IMR-90 (cell line): ENCODE data around the gene SPAG9.

Experiments used
- BHLHE40 ChIP-seq: fragments of 150-350 bp; IDR thresholded peaks from 2 replicates; pipeline ENCODE4 v1.6.1; 2016; ENCODE audit warnings: mild to moderate bottlenecking, low read depth, low read length
- CHD1 ChIP-seq: IDR thresholded peaks from 2 replicates; pipeline ENCODE4 v1.6.1; 2012; ENCODE audit warnings: low read depth, low read length, improper control_type of control experiment
- CTCF ChIP-seq: conservative IDR thresholded peaks from 2 replicates; pipeline ENCODE4 v1.5.1; 2012; ENCODE audit warnings: mild to moderate bottlenecking, low read depth, low read length, improper control_type of control experiment
- MAFK ChIP-seq: IDR thresholded peaks from 2 replicates; pipeline ENCODE4 v1.6.1; 2012; ENCODE audit warnings: low read depth, low read length, improper control_type of control experiment
- MAZ ChIP-seq: IDR thresholded peaks from 2 replicates; pipeline ENCODE4 v1.6.1; 2012; ENCODE audit warnings: low read depth, mild to moderate bottlenecking, low read length, improper control_type of control experiment, moderate library complexity, borderline replicate concordance
- MXI1 ChIP-seq: IDR thresholded peaks from 2 replicates; pipeline ENCODE4 v1.6.1; 2012; ENCODE audit warnings: low read depth, mild to moderate bottlenecking, low read length, moderate library complexity, borderline replicate concordance
- NFE2L2 ChIP-seq: fragments of 150-350 bp; IDR thresholded peaks from 2 replicates; pipeline ENCODE4 v1.6.1; 2016; ENCODE audit warnings: low read depth, mild to moderate bottlenecking, low read length
- POLR2A ChIP-seq: IDR thresholded peaks from 2 replicates; pipeline ENCODE4 v1.6.1; 2012; ENCODE audit warnings: mild to moderate bottlenecking, low read depth, low read length
- RAD21 ChIP-seq: IDR thresholded peaks from 2 replicates; pipeline ENCODE4 v1.6.1; 2012; ENCODE audit warnings: low read length, improper control_type of control experiment
- RCOR1 ChIP-seq: IDR thresholded peaks from 2 replicates; pipeline ENCODE4 v1.6.1; 2012; ENCODE audit warnings: mild to moderate bottlenecking, low read length, improper control_type of control experiment; ENCODE audit not compliant: insufficient replicate concordance
- RFX5 ChIP-seq: IDR thresholded peaks from 2 replicates; pipeline ENCODE4 v1.8.0; 2012; ENCODE audit warnings: low read depth, mild to moderate bottlenecking, low read length, moderate library complexity
- SMC3 ChIP-seq: fragments of 150-350 bp; IDR thresholded peaks from 2 replicates; pipeline ENCODE4 v1.6.1; 2016; ENCODE audit warnings: low read depth, mild to moderate bottlenecking, antibody characterized with exemption, low read length, moderate library complexity
- TF ChIP-seq, protein P1 (sequence below): fragments of 150-350 bp; IDR thresholded peaks from 2 replicates; pipeline ENCODE4 v1.6.1; 2016; ENCODE audit warnings: low read depth, mild to moderate bottlenecking, low read length, moderate library complexity, borderline replicate concordance

- TF ChIP-seq CTCF (no peak), POLR2A (no peak), CHD1 (no peak), SMC3 (no peak), RFX5 (no peak), BHLHE40 (no peak), RAD21 (no peak), MXI1 (no peak), MAZ (no peak), NFE2L2 (no peak), RCOR1 (no peak), MAFK (no peak)
- TF ChIP-seq, protein P1, sequence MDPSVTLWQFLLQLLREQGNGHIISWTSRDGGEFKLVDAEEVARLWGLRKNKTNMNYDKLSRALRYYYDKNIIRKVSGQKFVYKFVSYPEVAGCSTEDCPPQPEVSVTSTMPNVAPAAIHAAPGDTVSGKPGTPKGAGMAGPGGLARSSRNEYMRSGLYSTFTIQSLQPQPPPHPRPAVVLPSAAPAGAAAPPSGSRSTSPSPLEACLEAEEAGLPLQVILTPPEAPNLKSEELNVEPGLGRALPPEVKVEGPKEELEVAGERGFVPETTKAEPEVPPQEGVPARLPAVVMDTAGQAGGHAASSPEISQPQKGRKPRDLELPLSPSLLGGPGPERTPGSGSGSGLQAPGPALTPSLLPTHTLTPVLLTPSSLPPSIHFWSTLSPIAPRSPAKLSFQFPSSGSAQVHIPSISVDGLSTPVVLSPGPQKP = no peak
Measured at GRCh38 chr17:50948711-50949110, 172.0 kb downstream of the SPAG9 start.
